ENCODE data around the gene HNRNPH3. TPM values are rescaled to one million over a fixed set of nuclear protein-coding genes. Genes with fewer than 3 reads are reported as not detected.
A peak's percentile ranks its signal among the peaks of the same experiment; 100 is the strongest.

The HNRNPH3 gene
- total and polyA plus RNA-seq, 2 donors (not counting 1 experiment from before 2014, with no cell fraction given): 23.6 to 124 TPM

- Histone ChIP-seq H3K4me3 (ENCODE audit: control extremely low read depth in 1 of 5, extremely low read depth in 1 of 5, insufficient read depth in 1 of 5, low read depth in 2 of 5, low read length in 4 of 5) (no peak overlapping the region), H2AFZ (ENCODE audit: insufficient read depth, low read depth, low read length, poor library complexity, severe bottlenecking) (peak overlapping the region; percentile 79), H3K4me1 (ENCODE audit: control insufficient read depth in 2 of 2, insufficient read depth in 2 of 2, low read length in 2 of 2) (peaks cover 22 to 30% of the 10 kb centered on the region in 2 donors), H3K9ac (ENCODE audit: low read length) (no peak overlapping the region), H3K27me3 (replicated peaks in 1 of 4; ENCODE audit: control extremely low read depth in 1 of 4, control insufficient read depth in 3 of 4, insufficient read depth in 4 of 4, low read length in 3 of 4) (no peaks in the 10 kb centered on the region), H3K36me3 (replicated peaks in 1 of 2; ENCODE audit: control extremely low read depth in 1 of 2, control insufficient read depth in 1 of 2, extremely low read depth in 1 of 2, insufficient read depth in 2 of 2, low read length in 1 of 2) (no peaks in the 10 kb centered on the region), H4K20me1 (ENCODE audit: control insufficient read depth, insufficient read depth, low read length, poor library complexity, severe bottlenecking) (peaks cover 19% of the 10 kb centered on the region), H3K9me3 (ENCODE audit: control extremely low read depth in 1 of 3, control insufficient read depth in 2 of 3, insufficient read depth in 1 of 3, low read length in 2 of 3) (peaks cover 0 to 8% (median 0%) of the 10 kb centered on the region in 3 donors), H3K27ac (ENCODE audit: low read length in 2 of 2) (peak overlapping the region in 1 of 2 donors; percentile 20), H3K4me2 (replicated peaks; ENCODE audit: low read depth, low read length, poor library complexity, severe bottlenecking) (no peak overlapping the region), H3K79me2 (ENCODE audit: control insufficient read depth, insufficient read depth, low read length) (peaks cover 27% of the 10 kb centered on the region)
- Mint-ChIP-seq H3K27me3 (no peaks in the 10 kb centered on the region), H3K4me3 (peak overlapping the region; percentile 34), H3K27ac (peak overlapping the region; percentile 56), H3K9me3 (ENCODE audit: insufficient read depth) (no peaks in the 10 kb centered on the region), H3K4me1 (peaks cover 42% of the 10 kb centered on the region)
- intact Hi-C loops (cut with micrococcal nuclease): no loop called here
- POLR2A ChIA-PET: no interaction called here
- ATAC-seq (ENCODE audit: low read depth) (no peak), DNase-seq (no peak)
- TF ChIP-seq CTCF (IDR thresholded peaks at IDR 0.05): no peak
- TF ChIP-seq EZH2 (IDR thresholded peaks at IDR 0.05; ENCODE audit: borderline replicate concordance, insufficient read depth, low read depth, low read length, poor library complexity, severe bottlenecking): no peak
- no CpG with 5 or more reads among the region's 1 CpG for WGBS (ENCODE audit: insufficient coverage)
- CTCF ChIA-PET: interaction anchor here (2.3 to 6.6 kb wide), 2 partner anchors 28 to 117 kb away, joined by 6 to 51 read pairs; no protein-coding TSS in a partner anchor
These were observed 2.4 kb upstream of the HNRNPH3 start for GRCh38 chr10:68329506-68329861.

- POLR2A ChIA-PET: interaction anchor here (1.1 to 2.0 kb wide), 7 partner anchors 17 to 567 kb away, joined by 3 to 20 read pairs (median 6); partner anchors contain the start of gene CCAR1
- H3K79me2 ChIP-seq (ENCODE audit: control insufficient read depth, insufficient read depth, low read length): peaks cover 41% of the 10 kb centered on the region
- H3K9me3 ChIP-seq (ENCODE audit: control extremely low read depth in 1 of 3, control insufficient read depth in 2 of 3, insufficient read depth in 1 of 3, low read length in 2 of 3): peaks cover 0 to 8% (median 0%) of the 10 kb centered on the region in 3 donors
- H4K20me1 ChIP-seq (ENCODE audit: control insufficient read depth, insufficient read depth, low read length, poor library complexity, severe bottlenecking): peaks cover 31% of the 10 kb centered on the region
- DNase-seq (no peak), ATAC-seq (ENCODE audit: low read depth) (peak; percentile 2)
- H3K4me1 ChIP-seq (ENCODE audit: control insufficient read depth in 2 of 2, insufficient read depth in 2 of 2, low read length in 2 of 2): peaks cover 37 to 45% of the 10 kb centered on the region in 2 donors
- intact Hi-C loops (cut with micrococcal nuclease): loop anchor here (1.0 to 5.0 kb wide), 8 partner anchors 76 to 1816 kb away; partner anchors contain the start of genes CCAR1, DDX21, RUFY2 and SLC25A16
- peak overlapping the region; percentile 77 to 95 (median 90) for H3K4me3 ChIP-seq (ENCODE audit: control extremely low read depth in 1 of 5, extremely low read depth in 1 of 5, insufficient read depth in 1 of 5, low read depth in 2 of 5, low read length in 4 of 5)
- Mint-ChIP-seq H3K4me1 (peaks cover 56% of the 10 kb centered on the region), H3K9me3 (ENCODE audit: insufficient read depth) (no peaks in the 10 kb centered on the region), H3K27me3 (no peaks in the 10 kb centered on the region), H3K27ac (peak overlapping the region; percentile 100), H3K4me3 (peak overlapping the region; percentile 99)
- CTCF ChIA-PET: interaction anchor here (1.2 to 6.6 kb wide), 5 partner anchors 18 to 542 kb away, joined by 3 to 51 read pairs (median 6); no protein-coding TSS in a partner anchor
- WGBS (ENCODE audit: insufficient coverage): 34% methylated on average over 20 of the region's 29 CpGs
- TF ChIP-seq EZH2 (IDR thresholded peaks at IDR 0.05; ENCODE audit: borderline replicate concordance, insufficient read depth, low read depth, low read length, poor library complexity, severe bottlenecking) (no peak), CTCF (IDR thresholded peaks at IDR 0.05) (no peak)
- H3K27me3 ChIP-seq (replicated peaks in 1 of 4; ENCODE audit: control extremely low read depth in 1 of 4, control insufficient read depth in 3 of 4, insufficient read depth in 4 of 4, low read length in 3 of 4): no peaks in the 10 kb centered on the region
- H2AFZ ChIP-seq (ENCODE audit: insufficient read depth, low read depth, low read length, poor library complexity, severe bottlenecking): peak overlapping the region; percentile 79
- peak overlapping the region; percentile 79 for H3K4me2 ChIP-seq (replicated peaks; ENCODE audit: low read depth, low read length, poor library complexity, severe bottlenecking)
- peak overlapping the region; percentile 93 to 94 for H3K27ac ChIP-seq (ENCODE audit: low read length in 2 of 2)
- peaks cover 0 to 2% of the 10 kb centered on the region in 2 experiments for H3K36me3 ChIP-seq (replicated peaks in 1 of 2; ENCODE audit: control extremely low read depth in 1 of 2, control insufficient read depth in 1 of 2, extremely low read depth in 1 of 2, insufficient read depth in 2 of 2, low read length in 1 of 2)
- peak overlapping the region; percentile 97 for H3K9ac ChIP-seq (ENCODE audit: low read length)
These were observed 911 bp upstream of the HNRNPH3 start for GRCh38 chr10:68330852-68331454.
